ENCODE data around the gene RBM6. TPM values are rescaled to one million over a fixed set of nuclear protein-coding genes. Genes with fewer than 3 reads are reported as not detected.
A peak's percentile ranks its signal among the peaks of the same experiment; 100 is the strongest.

The RBM6 gene
- total RNA-seq, 1 experiment from 2014 or later = 90.7 TPM

DNA sequence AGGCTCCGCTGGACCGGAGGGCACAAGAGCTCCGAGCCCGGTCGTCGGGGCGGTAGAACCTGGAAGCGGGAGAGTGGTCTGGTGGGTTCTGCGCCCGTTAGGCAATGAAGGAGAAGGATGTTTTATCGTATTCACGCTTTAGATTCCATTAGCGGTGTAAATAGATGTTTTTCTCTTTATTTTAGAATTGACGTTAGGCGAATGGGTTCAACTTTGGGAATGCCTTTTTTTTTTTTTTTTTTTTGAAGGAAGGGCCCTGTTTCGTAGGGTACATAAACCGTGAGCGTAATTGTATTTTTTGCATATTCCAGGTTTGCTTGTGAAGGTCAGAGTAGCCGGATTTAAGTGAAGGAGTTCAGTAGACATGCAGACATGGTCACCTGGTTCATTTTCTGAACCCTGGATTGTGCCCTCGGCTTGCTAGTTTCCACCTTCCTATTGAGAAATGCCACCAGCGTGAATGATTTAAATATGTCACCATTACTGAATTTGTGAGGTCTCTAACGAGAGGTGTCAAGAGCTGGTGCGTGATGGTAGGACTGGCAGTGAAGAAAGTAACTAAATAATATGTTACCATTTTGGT is 808 bp downstream of the RBM6 start:
- H3K4me2 ChIP-seq (ENCODE audit: insufficient read depth, insufficient read length, low read length) = peak overlapping the region; percentile 80
- Mint-ChIP-seq H3K27ac (peak overlapping the region; percentile 92 to 98 (median 96); a peak in 6 of 7 replicates), H3K4me3 (peak overlapping the region; percentile 97 to 99), H3K27me3 (ENCODE audit: low read depth) (no peaks in the 10 kb centered on the region), H3K9me3 (no peaks in the 10 kb centered on the region; a peak in 1 of 5 replicates), H3K36me3 (ENCODE audit: insufficient read depth in 1 of 3, low read depth in 3 of 3) (peaks cover 12 to 18% (median 14%) of the 10 kb centered on the region in 3 experiments; a peak in 6 of 7 replicates), H3K4me1 (peaks cover 4 to 9% of the 10 kb centered on the region in 2 experiments)
- H3K27ac ChIP-seq (ENCODE audit: insufficient read length, low read depth, low read length) = no peak overlapping the region
- H2BK12ac ChIP-seq (ENCODE audit: insufficient read length, low read depth, low read length) = no peak overlapping the region
- H3K4ac ChIP-seq (ENCODE audit: low read depth, low read length) = no peak overlapping the region
- no peak overlapping the region for H2BK120ac ChIP-seq (ENCODE audit: low read depth, low read length, poor library complexity, severe bottlenecking)
- H3K79me2 ChIP-seq (ENCODE audit: insufficient read depth, low read length) = peaks cover 25% of the 10 kb centered on the region; the same call in 1 of the 2 replicates
- no peak overlapping the region for H2AFZ ChIP-seq (ENCODE audit: low read length)
- no peak overlapping the region for H3K14ac ChIP-seq (ENCODE audit: insufficient read depth, low read length)
- no peak overlapping the region for H3K18ac ChIP-seq (ENCODE audit: insufficient read length, low read depth, low read length)
- no peak overlapping the region for H4K8ac ChIP-seq (replicated peaks; ENCODE audit: insufficient read length, low read depth, low read length)
- no peak overlapping the region for H2BK15ac ChIP-seq (ENCODE audit: low read depth, low read length)
- no peaks in the 10 kb centered on the region for H3K4me1 ChIP-seq (ENCODE audit: insufficient read depth, low read length)
- H2BK5ac ChIP-seq (ENCODE audit: insufficient read length, low read length) = no peak overlapping the region
- peaks cover 3% of the 10 kb centered on the region for H3K23me2 ChIP-seq (ENCODE audit: insufficient read length, low read depth, low read length, poor library complexity, severe bottlenecking)
- TF ChIP-seq CTCF (conservative IDR thresholded peaks at IDR 0.05) = no peak
- H4K20me1 ChIP-seq (ENCODE audit: control insufficient read depth, insufficient read depth, insufficient read length) = no peaks in the 10 kb centered on the region
- H3K27me3 ChIP-seq (ENCODE audit: insufficient read depth, low read length) = no peaks in the 10 kb centered on the region
- H2AK5ac ChIP-seq (ENCODE audit: insufficient read length, low read length) = no peak overlapping the region
- no peaks in the 10 kb centered on the region for H3K79me1 ChIP-seq (ENCODE audit: insufficient read depth, low read depth, low read length, poor library complexity, severe bottlenecking)
- H3K9me3 ChIP-seq (ENCODE audit: control insufficient read depth, low read depth, low read length) = no peaks in the 10 kb centered on the region
- no peak for DNase-seq
- H2BK20ac ChIP-seq (ENCODE audit: low read depth, low read length, poor library complexity, severe bottlenecking) = no peak overlapping the region
- no peak overlapping the region for H3K56ac ChIP-seq (ENCODE audit: insufficient read length, low read depth, low read length)
- peak overlapping the region; percentile 87 for H3K9ac ChIP-seq (ENCODE audit: extremely low read depth, insufficient read length, low read length)
- H4K5ac ChIP-seq (ENCODE audit: insufficient read length, low read depth, low read length) = no peak overlapping the region
- no peak overlapping the region for H3T11ph ChIP-seq (ENCODE audit: low read length)
- H4K91ac ChIP-seq (ENCODE audit: insufficient read length, low read depth, low read length) = no peak overlapping the region
- no CpG with 5 or more reads among the region's 23 CpGs for WGBS (ENCODE audit: extremely low coverage, insufficient read length, low lambda C conversion rate)
- H3K23ac ChIP-seq (ENCODE audit: insufficient read length, low read depth, low read length) = no peak overlapping the region
